ENCODE results near the gene SV2A. TPM values are rescaled to one million over a fixed set of nuclear protein-coding genes. Genes with fewer than 3 reads are reported as not detected.

The SV2A gene
- total RNA-seq, 6 experiments from 2014 or later = 16.1 to 28.5 (median 26.1) TPM

GRCh38 chr1:149934356-149934755 lies 16.7 kb upstream of the SV2A start:
- Mint-ChIP-seq H3K4me3 (no peak overlapping the region; the same call in 1 of the 2 replicates), H3K27ac (no peak overlapping the region), H3K36me3 (ENCODE audit: low read depth) (peaks cover 24% of the 10 kb centered on the region), H3K27me3 (ENCODE audit: insufficient read depth) (peaks cover 10% of the 10 kb centered on the region), H3K4me1 (ENCODE audit: low read depth) (peaks cover 52% of the 10 kb centered on the region), H3K9me3 (no peaks in the 10 kb centered on the region)
- no peak for TF ChIP-seq CTCF (IDR thresholded peaks at IDR 0.05)
- no peak for DNase-seq

GRCh38 chr1:149933208-149933607 lies 15.6 kb upstream of the SV2A start:
- Mint-ChIP-seq H3K27ac (no peak overlapping the region), H3K27me3 (ENCODE audit: insufficient read depth) (peaks cover 8% of the 10 kb centered on the region), H3K4me3 (no peak overlapping the region), H3K36me3 (ENCODE audit: low read depth) (peaks cover 35% of the 10 kb centered on the region), H3K4me1 (ENCODE audit: low read depth) (peaks cover 53% of the 10 kb centered on the region), H3K9me3 (no peaks in the 10 kb centered on the region)
- DNase-seq = no peak
- no peak for TF ChIP-seq CTCF (IDR thresholded peaks at IDR 0.05)

GRCh38 chr1:149932474-149932873 lies 14.8 kb upstream of the SV2A start:
- H3K4me1 Mint-ChIP-seq (ENCODE audit: low read depth) = peaks cover 49% of the 10 kb centered on the region
- no peak overlapping the region for H3K27ac Mint-ChIP-seq
- no peak for TF ChIP-seq CTCF (IDR thresholded peaks at IDR 0.05)
- peaks cover 7% of the 10 kb centered on the region for H3K27me3 Mint-ChIP-seq (ENCODE audit: insufficient read depth)
- no peak for DNase-seq
- no peak overlapping the region for H3K4me3 Mint-ChIP-seq
- no peaks in the 10 kb centered on the region for H3K9me3 Mint-ChIP-seq
- peaks cover 35% of the 10 kb centered on the region for H3K36me3 Mint-ChIP-seq (ENCODE audit: low read depth)

- Mint-ChIP-seq H3K9me3 (no peaks in the 10 kb centered on the region), H3K27me3 (ENCODE audit: insufficient read depth) (peaks cover 3% of the 10 kb centered on the region), H3K4me3 (no peak overlapping the region), H3K36me3 (ENCODE audit: low read depth) (peaks cover 44% of the 10 kb centered on the region), H3K27ac (peak overlapping the region; percentile 66), H3K4me1 (ENCODE audit: low read depth) (peaks cover 42% of the 10 kb centered on the region)
- no peak for TF ChIP-seq CTCF (IDR thresholded peaks at IDR 0.05)
- DNase-seq = no peak
Observed at GRCh38 chr1:149931212-149931790, 13.7 kb upstream of the SV2A start.

- no peak overlapping the region; the same call in 1 of the 2 replicates for H3K27ac Mint-ChIP-seq
- H3K9me3 Mint-ChIP-seq = no peaks in the 10 kb centered on the region
- no peak for DNase-seq
- no peak overlapping the region for H3K4me3 Mint-ChIP-seq
- peaks cover 56% of the 10 kb centered on the region for H3K36me3 Mint-ChIP-seq (ENCODE audit: low read depth)
- H3K4me1 Mint-ChIP-seq (ENCODE audit: low read depth) = peaks cover 45% of the 10 kb centered on the region
- no peak for TF ChIP-seq CTCF (IDR thresholded peaks at IDR 0.05)
- H3K27me3 Mint-ChIP-seq (ENCODE audit: insufficient read depth) = no peaks in the 10 kb centered on the region; the same call in none of the 2 replicates
Observed at GRCh38 chr1:149929856-149930255, 12.2 kb upstream of the SV2A start.

GRCh38 chr1:149928401-149928724 lies 10.7 kb upstream of the SV2A start:
- Mint-ChIP-seq H3K36me3 (ENCODE audit: low read depth) (peaks cover 70% of the 10 kb centered on the region), H3K4me3 (peak overlapping the region; percentile 99), H3K27ac (peak overlapping the region; percentile 94), H3K4me1 (ENCODE audit: low read depth) (peaks cover 50% of the 10 kb centered on the region), H3K27me3 (ENCODE audit: insufficient read depth) (no peaks in the 10 kb centered on the region; the same call in none of the 2 replicates), H3K9me3 (no peaks in the 10 kb centered on the region)
- TF ChIP-seq CTCF (IDR thresholded peaks at IDR 0.05) = no peak
- no peak for DNase-seq
